HG02759 (cell line): ENCODE data around the gene POU2F1.

Experiments
- ATAC-seq: cut with Tn5 transposase; IDR thresholded peaks from one replicate; pipeline ENCODE4 v1.9.1; 2021; ENCODE audit warnings: mild to moderate bottlenecking, moderate library complexity; ENCODE audit not compliant: unreplicated experiment

POU2F1 gene

GRCh38 chr1:167413328-167413727 is 192.6 kb downstream of the POU2F1 start:
- no peak for ATAC-seq

GRCh38 chr1:167416506-167416905 is 195.8 kb downstream of the POU2F1 start:
- no peak for ATAC-seq

GRCh38 chr1:167418391-167418790 is 197.7 kb downstream of the POU2F1 start:
- ATAC-seq, result no peak

GRCh38 chr1:167419245-167419644 is 198.6 kb downstream of the POU2F1 start:
- ATAC-seq, result no peak

- no peak for ATAC-seq
These were observed 199.8 kb downstream of the POU2F1 start for GRCh38 chr1:167420510-167420909.

- no peak for ATAC-seq
These were observed 203.3 kb downstream of the POU2F1 start for GRCh38 chr1:167423684-167424619.

- no peak for ATAC-seq
These were observed 204.8 kb downstream of the POU2F1 start for GRCh38 chr1:167425482-167425881.

GRCh38 chr1:167426716-167427115 is 206.0 kb downstream of the POU2F1 start:
- no peak for ATAC-seq

GRCh38 chr1:167427848-167428247 is 207.2 kb downstream of the POU2F1 start:
- no peak for ATAC-seq

GRCh38 chr1:167428395-167428794 is 207.7 kb downstream of the POU2F1 start:
- ATAC-seq, result no peak

GRCh38 chr1:167429612-167430011 is 208.9 kb downstream of the POU2F1 start:
- ATAC-seq, result peak; percentile 48

- ATAC-seq, result peak; percentile 36
These were observed 209.6 kb downstream of the POU2F1 start for GRCh38 chr1:167430134-167430848.

GRCh38 chr1:167430849-167431242 is 210.2 kb downstream of the POU2F1 start:
- ATAC-seq, result peak; percentile 28

- ATAC-seq, result peak; percentile 38
These were observed 210.7 kb downstream of the POU2F1 start for GRCh38 chr1:167431261-167431908.

GRCh38 chr1:167431909-167432650 is 211.4 kb downstream of the POU2F1 start:
- no peak for ATAC-seq

GRCh38 chr1:167432780-167433179 is 212.1 kb downstream of the POU2F1 start:
- no peak for ATAC-seq

GRCh38 chr1:167433884-167434283 is 213.2 kb downstream of the POU2F1 start:
- no peak for ATAC-seq

- ATAC-seq, result no peak
These were observed 213.6 kb downstream of the POU2F1 start for GRCh38 chr1:167434306-167434705.

- no peak for ATAC-seq
These were observed 214.8 kb downstream of the POU2F1 start for GRCh38 chr1:167435484-167435883.

- ATAC-seq, result no peak
These were observed 217.8 kb downstream of the POU2F1 start for GRCh38 chr1:167438171-167439138.
